HG02610 (cell line): Measurements from ENCODE around the gene NUBP2.

ENCODE experiments used
- ATAC-seq: cut with Tn5 transposase; IDR thresholded peaks from one replicate; pipeline ENCODE4 v1.9.1; 2021; ENCODE audit warnings: mild to moderate bottlenecking, moderate library complexity; ENCODE audit not compliant: unreplicated experiment

NUBP2 gene, protein sequence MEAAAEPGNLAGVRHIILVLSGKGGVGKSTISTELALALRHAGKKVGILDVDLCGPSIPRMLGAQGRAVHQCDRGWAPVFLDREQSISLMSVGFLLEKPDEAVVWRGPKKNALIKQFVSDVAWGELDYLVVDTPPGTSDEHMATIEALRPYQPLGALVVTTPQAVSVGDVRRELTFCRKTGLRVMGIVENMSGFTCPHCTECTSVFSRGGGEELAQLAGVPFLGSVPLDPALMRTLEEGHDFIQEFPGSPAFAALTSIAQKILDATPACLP

GRCh38 chr16:1782408-1783264 lies at the start of gene NUBP2, which contains the start of gene SPSB3:
Gene NUBP2 (plus strand): TSS chr16:1782960. CDS start chr16:1783021, 61 bp downstream.
Gene SPSB3 (minus strand): TSS chr16:1782571. CDS start chr16:1781483, 1,088 bp downstream.
- peak; percentile 87 for ATAC-seq

DNA sequence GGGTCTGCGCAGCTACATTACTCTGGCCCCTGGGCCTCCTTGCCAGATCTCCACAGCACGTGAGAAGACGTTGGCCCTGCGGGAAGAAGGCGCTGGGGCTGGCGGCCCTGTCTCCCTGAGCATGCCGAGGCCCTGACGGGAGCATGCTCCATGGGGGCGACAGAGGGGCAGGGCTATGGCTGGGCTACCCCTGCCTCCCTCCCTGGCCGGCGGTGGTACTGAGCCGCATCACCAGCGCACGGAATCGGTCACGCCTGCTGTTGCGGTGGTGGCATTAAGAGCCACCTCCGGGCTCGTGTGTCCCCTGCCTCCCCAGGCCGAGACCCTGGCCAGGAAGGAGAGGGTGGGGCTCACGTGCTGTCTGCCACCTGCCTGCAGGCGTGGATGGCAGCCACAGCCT lies 48.6 kb upstream of the NUBP2 start:
- ATAC-seq: no peak

GRCh38 chr16:1734816-1735215 lies 47.9 kb upstream of the NUBP2 start:
- no peak for ATAC-seq

DNA sequence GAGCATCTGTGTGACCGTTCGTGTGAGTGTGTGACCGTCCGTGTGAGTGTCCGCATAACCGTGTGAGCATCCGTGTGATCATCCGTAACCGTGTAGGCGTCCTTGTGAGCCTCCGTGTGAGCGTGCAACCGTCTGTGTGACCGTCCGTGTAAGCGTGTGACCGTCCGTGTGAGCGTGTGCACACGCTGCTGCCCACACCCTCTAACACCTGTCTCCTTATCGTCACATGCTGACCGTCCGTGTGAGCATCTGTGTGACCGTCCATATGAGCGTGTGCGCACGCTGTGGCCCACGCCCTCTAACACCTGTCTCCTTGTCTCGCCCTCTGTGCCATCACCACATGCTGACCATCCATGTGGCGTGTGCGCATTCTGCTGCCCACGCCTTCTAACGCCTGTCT lies 42.5 kb upstream of the NUBP2 start:
- no peak for ATAC-seq

DNA sequence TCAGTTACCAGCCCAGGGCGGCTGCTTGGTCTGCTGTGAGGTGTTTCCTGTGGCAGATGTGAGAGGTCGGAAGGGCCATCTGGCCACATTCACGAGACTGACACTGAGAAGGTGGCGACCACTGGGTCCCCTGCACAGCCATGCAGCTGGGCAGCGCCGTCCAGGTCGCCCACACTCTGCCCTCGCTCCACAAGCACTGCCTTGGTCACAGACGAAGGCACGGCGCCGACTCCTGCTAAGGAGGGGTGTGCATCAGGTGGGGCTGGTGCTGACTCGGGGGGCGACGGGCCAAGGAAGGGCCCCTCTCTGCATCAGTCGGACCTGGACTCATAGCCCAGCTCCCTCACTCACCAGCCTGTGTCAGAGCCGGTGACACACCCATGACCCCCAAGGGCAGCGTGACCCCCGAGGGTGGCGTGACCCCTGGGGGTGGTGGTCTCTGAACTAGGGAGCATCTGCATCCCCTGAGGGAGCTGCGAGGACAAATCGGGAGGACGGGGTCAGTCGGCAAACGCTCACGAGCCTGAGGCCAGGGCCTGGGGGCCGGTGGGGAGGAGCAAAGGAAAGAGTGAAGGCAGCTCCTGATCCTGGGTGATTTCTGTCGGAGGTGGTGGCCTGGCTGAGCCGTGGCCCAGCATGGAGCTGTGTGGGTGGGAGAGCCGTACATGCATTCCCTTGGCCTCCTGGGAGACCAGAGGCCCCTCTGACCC lies 41.8 kb upstream of the NUBP2 start:
- ATAC-seq: no peak

DNA sequence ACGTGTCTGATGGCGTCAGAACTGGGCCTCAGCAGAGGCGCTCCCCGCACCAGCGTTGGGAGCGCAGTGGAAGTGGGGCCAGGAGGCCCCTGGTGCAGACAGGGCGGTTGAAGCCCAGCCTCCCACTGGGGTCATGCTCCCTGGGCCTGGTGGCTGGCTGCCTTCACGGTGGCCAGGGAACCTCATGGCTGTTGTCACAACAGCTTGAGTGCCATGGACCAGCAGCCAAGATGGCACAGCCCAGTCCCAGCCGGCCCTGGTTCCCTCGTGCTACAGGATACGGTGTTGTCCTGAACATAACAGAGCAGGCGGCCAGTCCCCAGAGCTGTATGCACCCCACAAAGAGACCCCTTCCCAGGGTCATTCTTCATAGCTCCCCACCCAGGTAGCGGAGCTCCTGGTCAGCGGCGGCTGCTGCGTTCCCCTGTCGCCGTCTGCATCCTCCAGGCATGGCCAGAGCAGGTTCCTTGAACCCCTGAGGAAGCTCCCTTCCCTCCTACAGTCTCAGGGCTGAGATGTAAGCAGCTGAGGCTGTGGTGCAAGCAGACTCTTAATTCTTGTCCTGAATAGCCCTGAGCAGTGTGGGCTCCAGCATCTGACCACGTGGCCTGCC lies 41.1 kb upstream of the NUBP2 start:
- ATAC-seq: no peak

DNA sequence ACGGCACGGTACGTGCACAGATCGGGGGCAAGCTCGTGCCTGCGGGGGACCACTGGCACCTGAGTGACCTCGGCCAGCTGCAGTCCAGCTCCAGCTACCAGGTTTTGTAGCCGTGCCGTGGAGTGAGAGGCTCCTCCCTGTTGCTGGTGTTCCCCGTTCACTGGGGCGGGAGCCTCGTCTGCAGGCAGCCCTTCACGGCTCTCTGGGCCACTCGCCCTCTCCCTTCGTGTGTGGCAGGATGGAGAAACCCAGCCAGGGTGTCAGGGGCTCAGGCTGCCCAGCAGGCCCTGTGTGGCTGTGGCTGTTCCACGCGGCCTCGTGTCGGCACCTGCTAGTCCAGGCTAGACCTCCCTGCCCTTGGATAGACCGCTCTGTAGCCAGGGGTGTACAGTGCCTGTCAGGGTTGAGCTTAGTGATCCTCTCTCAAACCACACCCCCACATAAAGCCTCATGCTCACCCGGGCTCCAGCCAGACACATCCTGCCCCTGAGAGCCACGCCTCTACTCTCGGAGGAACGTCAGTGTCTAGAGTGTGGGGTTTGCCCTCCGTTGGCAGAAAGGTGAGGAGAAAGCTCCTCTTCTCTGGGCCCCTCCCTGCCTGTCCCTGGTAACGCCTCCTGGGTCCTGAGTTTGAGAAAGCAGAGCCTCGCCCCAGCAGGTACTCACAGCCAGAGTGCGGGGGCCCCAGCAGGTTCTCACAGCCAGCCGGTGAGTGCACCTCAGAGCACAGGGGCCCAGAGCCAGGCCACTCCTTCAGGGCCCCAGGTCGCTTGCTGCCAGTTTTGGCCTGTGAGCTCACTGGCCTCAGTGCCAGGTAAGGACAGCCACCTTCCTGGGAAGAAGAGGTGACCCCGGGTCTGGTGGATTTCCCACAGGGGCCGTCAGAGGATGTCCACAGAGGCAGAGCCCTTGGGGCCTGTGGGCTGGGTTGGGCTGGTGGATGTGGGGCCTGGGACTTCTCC lies 39.1 kb upstream of the NUBP2 start:
- ATAC-seq: no peak

DNA sequence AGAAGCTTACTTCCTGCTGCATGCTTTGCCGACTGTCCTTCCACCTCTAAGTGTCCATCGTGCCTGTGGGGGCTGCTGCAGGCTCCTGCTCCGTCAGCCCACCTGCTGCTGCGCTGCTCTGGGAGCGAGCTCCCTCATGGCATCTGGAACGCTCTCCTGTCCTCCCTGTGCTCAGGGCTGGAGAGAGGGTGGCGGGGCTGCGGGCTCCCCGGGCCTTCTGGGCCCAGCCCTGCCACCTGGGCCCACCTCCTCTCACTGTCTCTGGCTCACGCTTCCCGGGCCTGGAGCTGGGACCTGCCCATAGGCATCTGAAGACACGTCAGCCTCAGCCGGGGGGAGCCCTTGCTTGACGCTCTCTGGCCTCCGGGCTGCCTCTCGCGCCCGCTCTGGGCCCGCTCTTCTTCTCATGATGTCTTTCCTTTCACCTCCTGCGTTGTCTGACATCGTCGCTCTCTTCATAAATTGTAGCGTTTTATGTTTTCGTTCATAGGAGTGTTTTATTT lies 38.4 kb upstream of the NUBP2 start:
- ATAC-seq: no peak

DNA sequence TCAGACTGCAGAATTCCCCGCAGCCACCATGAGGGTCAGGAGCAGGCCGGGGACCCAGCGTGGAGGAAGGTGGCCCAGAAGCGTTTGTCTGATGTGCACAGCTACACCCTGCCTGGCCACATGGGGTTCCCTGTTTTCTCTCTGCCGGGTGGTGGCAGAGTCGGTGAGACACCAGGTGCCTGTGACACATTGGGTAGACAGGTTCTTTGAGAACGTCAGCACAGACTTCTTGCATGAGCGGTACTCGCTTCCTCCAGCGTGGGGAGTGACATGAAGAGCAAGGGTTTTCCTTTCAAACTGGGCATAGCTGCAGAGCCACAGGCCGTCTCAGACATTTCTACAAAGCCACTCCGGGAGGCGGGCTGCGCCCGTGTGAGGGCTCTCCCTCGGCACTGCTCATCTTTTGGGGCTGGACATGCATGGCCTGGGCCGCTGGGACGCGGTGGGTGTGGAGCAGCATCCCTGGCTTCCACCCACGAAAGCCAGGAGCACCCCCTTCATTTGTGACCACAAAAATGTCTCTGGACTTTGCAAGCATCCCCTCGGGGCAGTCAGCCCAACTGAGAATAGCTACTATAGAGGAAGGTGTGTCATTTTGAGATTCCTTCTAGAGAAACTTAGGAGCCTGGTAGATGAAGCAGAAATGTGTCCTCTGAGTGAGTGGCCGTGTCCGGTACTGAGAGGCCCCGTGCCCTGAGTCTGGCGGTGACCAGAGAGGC lies 37.4 kb upstream of the NUBP2 start:
- no peak for ATAC-seq

- ATAC-seq: no peak
Measured at GRCh38 chr16:1745900-1746692, 36.7 kb upstream of the NUBP2 start.

DNA sequence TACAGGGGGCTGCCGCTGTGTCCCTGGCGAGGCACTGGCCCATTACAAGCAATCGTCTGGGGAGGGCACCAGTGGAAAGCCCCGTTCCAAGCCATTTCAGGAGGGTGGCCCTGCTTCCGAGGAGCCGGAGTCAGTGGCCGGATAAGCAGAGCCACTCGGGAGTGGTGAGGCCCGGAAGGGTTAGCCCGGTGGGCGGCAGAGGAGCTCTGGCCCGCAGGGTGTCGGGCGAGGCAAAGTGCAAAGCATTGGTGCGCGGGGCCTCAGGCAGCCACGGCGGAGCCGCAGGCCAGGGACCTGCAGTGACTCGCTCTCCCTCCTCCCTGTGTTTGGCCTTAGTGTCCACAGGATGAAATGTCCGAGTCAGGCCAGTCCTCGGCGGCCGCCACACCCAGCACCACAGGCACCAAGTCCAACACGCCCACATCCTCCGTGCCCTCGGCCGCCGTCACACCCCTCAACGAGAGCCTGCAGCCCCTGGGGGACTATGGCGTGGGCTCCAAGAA lies 36.0 kb upstream of the NUBP2 start:
- ATAC-seq: no peak

GRCh38 chr16:1747934-1748333 lies 34.8 kb upstream of the NUBP2 start:
- no peak for ATAC-seq

DNA sequence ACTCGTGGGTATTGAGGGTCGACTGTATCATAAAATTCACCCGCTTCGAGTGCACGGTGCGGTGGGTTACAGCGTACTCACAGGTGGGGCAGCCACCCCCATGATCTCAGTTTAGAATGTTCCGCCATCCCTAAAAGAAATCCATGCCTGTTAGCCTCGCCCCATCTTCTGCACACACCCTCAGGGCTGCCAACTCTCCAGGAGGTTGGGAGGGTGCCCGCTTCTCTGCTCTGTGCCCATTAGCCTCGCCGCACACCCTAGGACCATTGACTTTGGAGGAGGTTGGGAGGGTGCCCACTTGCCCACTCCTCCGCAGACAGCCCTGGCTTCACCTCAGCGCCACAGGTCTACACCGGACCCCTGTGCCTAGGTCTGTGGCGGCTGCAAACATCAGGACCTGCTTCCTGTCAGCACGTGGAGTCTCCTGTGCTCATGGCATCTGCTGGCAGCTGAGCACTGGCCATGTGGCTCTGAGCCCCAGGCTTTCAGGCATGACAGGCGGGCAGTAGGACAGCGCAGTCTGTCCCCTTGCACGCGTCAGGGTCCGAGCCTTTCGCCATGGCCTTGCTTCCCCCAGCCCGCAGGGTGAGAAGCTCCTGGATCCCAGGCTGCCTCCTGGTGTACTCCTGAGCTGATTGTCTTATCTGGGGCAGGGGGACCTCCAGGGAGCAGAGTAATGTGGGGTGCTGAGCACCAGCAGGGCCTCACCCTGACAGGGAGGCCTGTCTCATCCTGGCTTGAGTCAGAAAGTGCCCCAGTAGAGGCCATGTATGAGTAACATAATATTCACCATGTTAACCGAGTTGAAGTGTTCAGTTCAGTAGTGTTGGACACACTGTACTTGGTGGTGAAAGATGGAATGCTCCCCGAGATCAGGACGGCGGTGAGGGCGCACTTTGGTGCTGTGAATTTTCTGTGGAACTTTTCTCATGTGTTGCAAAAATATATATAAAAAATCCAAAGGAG lies 33.3 kb upstream of the NUBP2 start:
- ATAC-seq: no peak

GRCh38 chr16:1751946-1752345 lies 30.8 kb upstream of the NUBP2 start:
- ATAC-seq: no peak

- ATAC-seq: no peak
Measured at GRCh38 chr16:1752853-1753252, 29.9 kb upstream of the NUBP2 start.

DNA sequence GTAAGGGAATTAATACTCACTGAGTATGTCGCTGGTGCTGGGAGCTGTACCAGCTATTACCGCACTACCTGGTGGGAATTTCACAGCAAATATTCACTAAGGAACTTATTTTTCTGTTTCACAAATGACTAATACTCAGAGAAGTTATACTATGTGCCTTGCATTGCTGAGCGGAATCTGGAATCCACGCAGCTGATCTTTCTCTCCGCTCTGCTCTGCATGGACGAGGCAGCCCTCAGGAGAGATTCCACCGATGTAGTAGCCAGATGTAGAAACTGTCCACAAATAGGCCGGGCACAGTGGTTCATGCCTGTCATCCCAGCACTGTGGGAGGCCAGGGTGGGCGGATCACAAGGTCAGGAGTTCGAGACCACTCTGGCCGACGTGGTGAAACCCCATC lies 28.6 kb upstream of the NUBP2 start:
- no peak for ATAC-seq
